Activated CD8-positive, alpha-beta memory T cell treated with anti-CD3 and anti-CD28 coated beads for 4 hours (primary cell): ENCODE data around the gene PIK3C2A.
"Not testable (repeated sequence)": the region's sequence is repeated elsewhere in the genome, so short reads cannot be mapped to it uniquely, and the experiment has no call there.

Source experiments
- DNase-seq, 2 donors: peaks; one replicate each; pipeline ENCODE4 v3.0.0-alpha.2; 2020; ENCODE audit warnings: low read depth in 2 of 2

The PIK3C2A gene, protein sequence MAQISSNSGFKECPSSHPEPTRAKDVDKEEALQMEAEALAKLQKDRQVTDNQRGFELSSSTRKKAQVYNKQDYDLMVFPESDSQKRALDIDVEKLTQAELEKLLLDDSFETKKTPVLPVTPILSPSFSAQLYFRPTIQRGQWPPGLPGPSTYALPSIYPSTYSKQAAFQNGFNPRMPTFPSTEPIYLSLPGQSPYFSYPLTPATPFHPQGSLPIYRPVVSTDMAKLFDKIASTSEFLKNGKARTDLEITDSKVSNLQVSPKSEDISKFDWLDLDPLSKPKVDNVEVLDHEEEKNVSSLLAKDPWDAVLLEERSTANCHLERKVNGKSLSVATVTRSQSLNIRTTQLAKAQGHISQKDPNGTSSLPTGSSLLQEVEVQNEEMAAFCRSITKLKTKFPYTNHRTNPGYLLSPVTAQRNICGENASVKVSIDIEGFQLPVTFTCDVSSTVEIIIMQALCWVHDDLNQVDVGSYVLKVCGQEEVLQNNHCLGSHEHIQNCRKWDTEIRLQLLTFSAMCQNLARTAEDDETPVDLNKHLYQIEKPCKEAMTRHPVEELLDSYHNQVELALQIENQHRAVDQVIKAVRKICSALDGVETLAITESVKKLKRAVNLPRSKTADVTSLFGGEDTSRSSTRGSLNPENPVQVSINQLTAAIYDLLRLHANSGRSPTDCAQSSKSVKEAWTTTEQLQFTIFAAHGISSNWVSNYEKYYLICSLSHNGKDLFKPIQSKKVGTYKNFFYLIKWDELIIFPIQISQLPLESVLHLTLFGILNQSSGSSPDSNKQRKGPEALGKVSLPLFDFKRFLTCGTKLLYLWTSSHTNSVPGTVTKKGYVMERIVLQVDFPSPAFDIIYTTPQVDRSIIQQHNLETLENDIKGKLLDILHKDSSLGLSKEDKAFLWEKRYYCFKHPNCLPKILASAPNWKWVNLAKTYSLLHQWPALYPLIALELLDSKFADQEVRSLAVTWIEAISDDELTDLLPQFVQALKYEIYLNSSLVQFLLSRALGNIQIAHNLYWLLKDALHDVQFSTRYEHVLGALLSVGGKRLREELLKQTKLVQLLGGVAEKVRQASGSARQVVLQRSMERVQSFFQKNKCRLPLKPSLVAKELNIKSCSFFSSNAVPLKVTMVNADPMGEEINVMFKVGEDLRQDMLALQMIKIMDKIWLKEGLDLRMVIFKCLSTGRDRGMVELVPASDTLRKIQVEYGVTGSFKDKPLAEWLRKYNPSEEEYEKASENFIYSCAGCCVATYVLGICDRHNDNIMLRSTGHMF (N-terminal part only)

DNA sequence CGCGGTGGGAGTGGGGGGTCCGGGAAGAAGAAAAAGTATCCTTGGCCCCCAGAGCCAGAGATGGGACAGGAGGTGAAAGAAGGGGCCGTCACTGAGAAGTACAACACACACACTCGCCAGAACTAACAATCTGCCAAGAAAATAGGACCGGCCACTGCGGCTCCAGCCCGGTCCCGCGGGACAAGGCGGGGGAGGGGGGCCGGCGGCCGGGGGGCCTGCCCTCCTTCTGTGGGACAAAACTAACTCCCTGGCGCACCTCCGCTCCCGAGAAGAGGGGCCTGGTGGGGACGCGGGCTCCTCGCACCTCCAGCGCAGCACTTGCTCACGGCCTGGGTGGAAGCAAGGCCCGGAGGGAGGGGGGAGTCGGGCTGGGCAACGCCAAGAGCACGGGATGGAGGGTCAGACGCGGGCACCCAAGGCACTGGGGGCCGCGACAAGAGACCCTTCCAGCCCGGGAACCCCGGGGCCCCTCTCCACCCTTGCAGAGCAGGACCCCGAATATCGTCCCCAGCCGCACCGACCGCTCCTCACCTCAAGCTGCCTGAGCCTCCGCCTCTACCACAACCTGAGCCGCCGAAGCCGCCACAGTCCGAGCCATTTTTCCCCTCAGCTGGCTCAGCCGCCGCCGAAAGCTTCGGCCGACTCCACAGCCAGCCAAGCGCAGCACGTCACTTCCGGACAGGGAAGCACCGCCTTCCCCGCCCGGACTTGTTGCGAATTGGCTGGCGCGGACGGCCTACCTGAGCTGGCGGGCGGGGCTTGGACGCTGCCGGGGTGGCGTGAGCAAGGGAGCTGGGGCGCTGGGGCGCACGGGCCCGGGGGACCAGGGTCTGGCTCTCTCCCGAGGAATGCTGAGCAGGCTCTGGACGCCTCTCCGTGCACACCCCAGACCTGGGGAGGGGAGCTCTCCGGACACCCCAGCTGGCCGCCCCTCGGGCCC lies at the start of gene PIK3C2A:
Gene PIK3C2A (minus strand): TSS at position 670 of the 940 bp plus-strand sequence. CDS start 38,245 bp downstream, outside the sequence.
- peak; percentile 89 for DNase-seq

DNA sequence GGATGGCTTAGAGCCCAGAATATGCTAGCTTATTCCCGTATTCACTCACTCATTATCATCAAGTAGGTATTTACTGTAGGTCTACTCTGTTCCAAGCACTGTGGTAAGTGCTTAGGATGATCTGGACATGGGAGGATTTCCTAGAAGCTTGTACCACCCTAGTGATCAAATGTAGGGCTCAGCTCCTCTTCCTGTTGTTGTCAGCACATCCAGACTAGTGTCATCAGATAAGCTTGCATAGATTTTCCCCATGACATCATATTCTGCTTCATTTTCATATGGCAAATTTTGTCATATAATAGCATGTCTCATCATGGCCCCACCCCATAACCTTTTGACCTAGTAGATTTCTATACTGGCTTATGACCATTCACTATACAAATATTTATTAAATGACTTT lies 49.4 kb upstream of the PIK3C2A start:
- DNase-seq, result no peak

DNA sequence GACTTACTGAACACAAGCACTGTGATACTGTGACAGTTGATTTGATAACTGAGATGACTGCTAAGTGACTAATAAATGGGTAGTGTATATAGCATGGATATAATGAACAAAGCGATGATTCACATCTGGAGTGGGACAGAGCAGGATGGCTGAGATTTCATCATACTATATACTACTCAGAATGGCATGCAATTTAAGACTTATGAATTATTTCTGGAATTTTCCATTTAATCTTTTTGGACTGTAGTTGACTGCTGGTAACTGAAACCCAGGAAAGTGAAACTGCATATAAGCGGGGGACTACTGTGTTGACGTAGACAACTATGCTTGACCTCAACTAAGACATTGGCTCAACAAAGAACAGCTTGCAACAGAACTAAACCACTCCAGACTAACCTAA lies 48.7 kb upstream of the PIK3C2A start:
- DNase-seq, result no peak

DNA sequence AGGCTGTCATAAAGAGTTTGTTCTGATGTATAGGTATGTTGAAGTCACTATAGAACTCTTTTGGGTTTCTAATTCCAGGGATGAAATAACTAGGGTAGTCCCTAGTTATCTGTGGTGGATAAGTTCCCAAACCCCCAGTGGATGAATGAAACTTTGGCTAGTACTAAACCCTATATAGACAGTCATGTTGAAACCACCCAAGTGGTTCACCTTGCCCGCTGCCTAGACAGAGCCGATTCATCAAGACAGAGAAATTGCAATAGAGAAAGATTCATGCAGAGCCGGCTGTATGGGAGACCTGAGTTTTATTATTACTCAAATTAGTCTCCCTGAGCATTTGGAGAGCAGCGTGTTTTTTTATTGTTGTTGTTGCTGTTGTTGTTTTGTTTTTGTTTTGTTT lies 44.9 kb upstream of the PIK3C2A start:
- no peak for DNase-seq

DNA sequence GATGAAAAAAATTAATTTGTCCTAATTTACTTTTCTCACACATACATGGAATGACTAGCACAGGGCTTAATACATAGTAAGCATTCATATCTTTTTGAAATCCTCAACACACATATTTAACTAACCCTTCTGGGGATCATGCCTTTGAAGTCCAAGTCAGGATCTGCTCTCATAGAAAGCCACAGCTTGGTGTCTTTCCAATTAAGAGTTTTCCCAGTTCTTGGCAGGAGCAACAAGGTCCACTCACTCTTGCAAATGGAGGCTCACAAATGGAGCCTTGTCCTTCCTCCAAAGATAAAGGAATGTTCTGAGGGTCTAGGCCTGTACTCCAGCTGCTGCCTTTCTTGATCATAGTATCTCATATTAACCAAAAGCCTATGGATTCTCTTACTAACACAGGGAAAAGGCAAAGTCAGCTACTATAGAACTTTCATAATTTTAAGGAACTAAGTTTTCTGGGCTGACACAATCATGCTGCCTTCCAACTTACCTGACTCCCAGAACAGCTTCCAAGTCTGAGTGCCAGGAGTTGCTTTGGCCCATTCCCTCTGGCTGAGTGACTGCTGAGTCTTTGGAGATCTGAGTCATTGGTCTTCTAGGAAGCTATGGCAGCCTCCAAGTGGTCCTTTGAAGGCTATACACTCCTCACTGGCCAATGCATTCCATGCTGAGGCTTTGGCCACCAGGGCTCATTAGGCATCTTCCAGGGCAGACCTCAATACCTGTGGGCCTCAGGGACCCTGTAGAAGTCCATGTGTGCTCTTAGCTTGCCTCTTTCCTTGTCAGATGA lies 43.0 kb upstream of the PIK3C2A start:
- no peak for DNase-seq

DNA sequence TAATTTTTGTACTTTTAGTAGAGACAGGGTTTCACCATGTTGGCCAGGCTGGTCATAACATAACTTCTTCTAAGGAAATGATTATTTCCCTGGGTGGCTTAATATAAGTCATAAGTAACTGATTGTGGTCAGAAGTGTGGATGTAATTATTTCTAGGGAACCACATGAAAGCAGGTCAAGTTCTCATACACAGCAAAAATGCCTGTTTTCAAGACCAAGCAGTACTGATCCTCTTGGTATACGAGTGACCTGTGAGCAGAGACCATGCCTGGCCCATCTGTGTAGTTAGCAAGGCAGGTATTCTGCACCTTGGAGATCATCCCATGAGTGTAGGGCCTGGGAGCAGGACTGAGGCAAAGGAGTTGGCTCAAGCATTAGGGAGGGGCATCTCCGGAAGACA lies 36.3 kb upstream of the PIK3C2A start:
- no peak for DNase-seq

DNA sequence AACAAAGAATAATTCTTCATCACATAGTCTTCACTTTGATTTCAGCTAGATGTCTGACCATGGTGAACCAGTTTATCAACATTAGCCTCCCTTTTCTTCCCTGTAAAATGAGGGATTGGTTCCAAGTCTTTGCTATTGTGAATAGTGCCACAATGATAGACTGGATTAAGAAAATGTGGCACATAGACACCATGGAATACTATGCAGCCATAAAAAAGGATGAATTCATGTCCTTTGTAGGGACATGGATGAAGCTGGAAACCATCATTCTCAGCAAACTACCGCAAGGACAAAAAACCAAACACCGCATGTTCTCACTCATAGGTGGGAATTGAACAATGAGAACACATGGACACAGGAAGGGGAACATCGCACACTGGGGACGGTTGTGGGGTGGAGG lies 35.2 kb upstream of the PIK3C2A start:
- DNase-seq, result not testable (repeated sequence)

DNA sequence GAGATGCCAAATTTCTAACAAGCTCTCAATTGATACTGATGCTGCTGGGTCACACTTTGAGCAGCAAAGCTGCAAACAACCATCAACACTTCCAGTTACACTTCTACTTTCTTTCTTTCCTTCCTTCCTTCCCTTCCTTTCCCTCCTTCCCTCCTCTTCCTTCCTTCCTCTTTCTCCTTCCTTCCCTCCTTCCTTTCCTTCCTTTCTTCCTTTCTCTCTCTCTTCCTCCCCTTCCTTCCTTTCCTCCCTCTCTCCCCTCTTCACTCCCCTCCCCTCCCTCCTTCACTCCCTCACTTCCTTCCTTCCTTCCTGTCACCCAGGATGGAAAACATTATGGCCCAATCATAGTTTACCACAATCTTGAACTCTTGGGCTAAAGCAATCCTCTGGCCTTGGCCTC lies 33.0 kb upstream of the PIK3C2A start:
- no peak for DNase-seq

DNA sequence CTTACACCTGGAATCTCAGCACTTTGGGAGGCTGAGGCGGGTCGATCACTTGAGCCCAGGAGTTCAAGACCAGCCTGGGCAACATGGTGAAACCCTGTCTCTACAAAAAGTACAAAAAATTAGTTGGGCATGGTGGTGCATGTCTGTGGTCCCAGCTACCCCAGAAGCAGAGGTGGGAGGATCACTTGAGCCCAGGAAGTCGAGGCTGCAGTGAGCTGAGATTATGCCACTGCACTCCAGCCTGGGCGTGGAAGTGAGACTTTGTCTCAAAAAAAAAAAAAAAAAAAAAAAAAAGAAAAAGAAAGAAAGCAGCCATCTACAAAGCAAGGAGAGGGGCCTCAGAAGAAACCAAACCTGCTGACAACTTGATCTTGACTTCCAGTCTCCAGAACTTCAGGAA lies 32.1 kb upstream of the PIK3C2A start:
- not testable (repeated sequence) for DNase-seq

DNA sequence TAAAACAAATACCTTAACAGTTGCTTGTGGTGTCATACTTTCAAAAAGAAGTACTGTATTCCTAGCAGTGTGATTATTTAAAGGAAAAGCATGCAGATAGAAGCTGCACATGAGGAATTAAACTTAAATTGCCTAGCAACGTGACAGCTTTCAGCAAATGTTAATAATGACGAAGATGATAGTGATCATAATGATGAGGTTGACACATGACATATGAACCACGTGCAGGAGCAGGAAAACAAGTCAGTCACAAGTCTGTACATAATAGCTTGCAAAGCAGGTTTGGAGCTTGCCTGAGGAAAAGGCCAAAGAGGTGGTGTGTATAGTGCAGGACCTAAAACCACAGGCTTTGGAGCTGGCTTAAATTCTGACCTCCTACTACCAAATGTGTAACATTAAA lies 30.6 kb upstream of the PIK3C2A start:
- DNase-seq, result no peak

DNA sequence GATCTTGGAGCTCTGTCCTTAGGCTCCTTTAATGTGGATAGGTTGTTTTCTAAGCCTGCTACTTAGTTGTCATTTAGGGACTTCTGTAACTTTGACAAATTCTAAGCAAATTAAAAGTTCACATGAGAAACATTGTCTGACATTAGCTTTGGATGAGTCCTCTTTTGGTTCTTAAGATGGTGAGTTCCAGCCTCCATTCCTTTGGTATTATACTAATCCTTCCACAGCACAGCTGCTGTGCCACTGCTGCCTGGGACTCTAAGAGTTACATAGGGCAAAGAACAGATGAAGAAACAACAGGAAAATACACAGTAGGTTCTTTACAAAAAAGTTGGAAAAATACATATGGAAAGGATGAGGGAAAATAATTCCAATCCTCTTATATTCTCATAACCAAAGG lies 25.3 kb upstream of the PIK3C2A start:
- DNase-seq, result no peak

DNA sequence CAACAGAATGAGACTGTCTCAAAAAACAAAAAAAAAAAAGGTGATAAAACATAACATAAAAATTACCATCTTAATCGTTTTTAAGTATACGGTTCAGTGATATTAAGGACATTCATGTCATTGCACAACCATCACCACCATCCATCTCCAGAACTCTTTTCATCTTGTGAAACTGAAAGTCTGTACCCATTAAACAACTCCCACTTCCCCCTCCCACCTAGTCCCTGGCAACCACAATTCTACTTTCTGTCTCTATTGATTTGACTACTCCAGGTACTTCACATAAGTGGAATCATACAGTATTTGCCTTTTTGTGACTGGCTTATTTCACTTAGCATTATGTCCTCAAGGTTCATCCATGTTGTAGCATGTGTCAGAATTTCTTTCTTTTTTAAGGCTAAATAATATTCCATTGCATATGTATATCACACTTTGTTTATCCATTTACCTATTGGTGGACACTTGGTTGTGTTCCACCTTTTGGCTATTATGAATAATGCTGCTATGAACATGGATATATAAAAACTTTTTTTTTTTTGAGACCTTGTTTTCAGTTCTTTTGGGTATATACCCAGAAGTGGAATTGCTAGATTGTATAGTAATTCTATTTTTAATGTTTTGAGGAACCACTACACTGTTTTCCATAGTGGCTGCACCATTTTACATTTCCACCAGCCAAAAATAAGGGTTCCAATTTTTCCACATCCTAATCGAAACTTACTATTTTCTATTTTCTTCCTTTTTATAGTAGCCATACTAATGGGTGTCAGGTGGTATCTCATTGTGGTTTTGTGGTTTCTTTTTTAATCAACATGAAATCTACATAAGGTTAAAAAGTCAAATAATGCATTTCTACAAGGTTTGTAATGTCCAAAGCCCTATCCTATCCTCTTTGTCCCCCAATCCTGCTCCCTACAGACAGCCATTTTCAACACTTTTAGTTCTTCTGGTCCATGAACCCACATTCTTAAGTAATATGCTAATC lies 23.4 kb upstream of the PIK3C2A start:
- peak in 1 of 2 donors; percentile 8 for DNase-seq

DNA sequence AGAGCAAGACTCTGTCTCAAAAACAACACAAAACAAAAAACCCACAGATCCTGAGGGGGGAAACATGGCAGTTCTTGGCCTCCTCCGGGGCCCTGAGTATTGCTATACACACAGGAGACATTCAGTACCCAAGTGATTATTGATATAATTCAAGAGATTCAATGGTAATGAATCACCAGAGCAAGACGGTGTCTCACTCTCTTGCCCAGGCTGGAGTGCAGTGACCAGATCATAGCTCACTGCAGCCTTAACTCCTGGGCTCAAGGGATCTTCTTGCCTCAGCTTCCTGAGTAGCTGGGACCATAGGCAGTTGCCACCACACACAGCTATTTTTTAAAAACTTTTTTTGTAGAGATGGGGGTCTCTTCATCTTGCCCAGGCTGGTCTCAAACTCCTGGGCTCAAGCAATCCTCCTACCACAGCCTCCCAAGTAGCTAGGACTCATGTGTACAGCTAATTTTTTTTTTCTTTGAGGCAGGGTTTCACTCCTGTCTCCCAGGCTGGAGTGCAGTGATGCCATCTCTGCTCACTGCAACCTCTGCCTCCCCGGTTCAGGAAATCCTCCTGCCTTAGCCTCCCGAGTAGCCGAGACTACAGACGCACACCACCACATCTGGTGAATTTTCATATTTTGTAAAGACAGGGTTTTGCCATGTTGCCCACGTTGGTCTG lies 21.8 kb upstream of the PIK3C2A start:
- no peak for DNase-seq

DNA sequence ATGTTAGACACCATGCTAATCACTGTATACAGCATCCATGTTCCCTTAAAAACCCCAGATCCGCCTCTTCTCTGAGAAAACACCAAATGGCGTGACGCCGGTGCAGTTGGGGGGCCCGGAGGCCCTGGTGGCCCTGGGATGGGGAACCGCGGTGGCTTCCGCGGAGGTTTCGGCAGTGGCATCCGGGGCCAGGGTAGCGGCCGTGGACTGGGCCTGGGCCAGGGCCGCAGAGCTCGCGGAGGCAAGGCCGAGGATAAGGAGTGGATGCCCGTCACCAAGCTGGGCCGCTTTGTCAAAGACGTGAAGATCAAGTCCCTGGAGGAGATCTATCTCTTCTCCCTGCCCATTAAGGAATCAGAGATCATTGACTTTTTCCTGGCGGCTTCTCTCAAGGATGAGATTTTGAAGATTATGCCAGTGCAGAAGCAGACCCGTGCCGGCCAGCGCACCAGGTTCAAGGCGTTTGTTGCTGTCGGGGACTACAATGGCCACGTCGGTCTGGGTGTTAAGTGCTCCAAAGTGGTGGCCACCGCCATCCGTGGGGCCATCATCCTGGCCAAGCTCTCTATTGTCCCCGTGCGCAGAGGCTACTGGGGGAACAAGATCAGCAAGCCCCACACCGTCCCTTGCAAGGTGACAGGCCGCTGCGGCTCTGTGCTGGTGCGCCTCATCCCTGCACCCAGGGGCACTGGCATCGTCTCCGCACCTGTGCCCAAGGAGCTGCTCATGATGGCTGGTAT lies 20.6 kb upstream of the PIK3C2A start:
- DNase-seq, result not testable (repeated sequence)

DNA sequence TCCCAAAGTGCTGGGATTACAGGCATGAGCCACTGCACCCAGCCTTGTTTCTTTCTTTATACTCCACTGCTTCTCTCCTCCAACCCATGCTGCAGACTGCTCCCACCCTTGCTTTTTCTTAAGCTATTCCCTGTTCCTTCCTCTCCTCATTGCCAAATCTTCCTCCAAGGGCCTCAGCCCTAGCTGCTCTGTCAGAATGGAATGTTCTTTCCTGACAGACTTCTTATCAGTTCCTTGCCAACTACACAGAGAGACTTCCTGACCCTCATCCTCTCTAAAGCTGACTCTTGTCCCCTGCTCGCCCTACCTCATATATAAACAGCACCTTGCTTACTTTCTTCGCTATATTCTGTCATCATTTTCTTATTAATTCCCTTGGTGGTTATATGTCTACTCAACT lies 16.9 kb upstream of the PIK3C2A start:
- DNase-seq, result no peak

DNA sequence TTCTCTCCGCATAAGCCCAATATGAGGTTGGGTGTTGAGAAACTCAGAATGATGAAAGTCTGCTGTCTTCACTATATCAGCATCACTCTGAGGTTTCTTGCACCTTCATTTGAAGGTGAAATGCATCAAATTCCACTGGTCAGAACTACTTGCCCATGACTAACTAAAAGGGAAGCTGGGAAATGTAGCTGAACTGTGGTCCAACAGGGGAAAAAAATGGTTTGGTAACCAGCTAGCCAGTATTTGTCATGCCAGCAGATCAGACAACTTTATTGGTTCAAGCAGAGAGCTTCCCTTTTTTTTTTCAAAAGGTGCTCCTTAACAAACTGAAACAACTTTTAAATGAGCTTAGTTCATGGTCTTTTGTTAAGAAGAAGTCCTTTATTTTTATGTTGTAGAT lies 14.2 kb upstream of the PIK3C2A start:
- DNase-seq, result no peak

DNA sequence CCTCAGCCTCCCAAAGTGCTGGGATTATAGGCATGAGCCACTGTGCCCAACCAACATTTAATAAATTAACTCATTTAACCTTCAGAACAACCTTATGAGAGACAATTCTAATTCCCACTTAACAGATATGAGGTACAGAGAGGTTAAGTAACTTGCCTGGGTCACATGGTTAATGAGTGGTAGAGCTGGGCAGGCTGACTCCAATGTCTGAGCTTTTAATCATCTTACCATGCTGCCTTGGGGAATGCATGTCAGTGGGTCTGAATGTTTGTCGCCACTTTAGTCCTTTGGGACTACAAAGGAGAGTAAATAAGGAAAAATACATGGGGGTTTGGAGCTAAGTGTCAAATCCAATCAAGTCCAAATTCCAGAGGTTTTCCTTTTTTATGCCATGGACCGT lies 11.2 kb upstream of the PIK3C2A start:
- DNase-seq, result no peak

DNA sequence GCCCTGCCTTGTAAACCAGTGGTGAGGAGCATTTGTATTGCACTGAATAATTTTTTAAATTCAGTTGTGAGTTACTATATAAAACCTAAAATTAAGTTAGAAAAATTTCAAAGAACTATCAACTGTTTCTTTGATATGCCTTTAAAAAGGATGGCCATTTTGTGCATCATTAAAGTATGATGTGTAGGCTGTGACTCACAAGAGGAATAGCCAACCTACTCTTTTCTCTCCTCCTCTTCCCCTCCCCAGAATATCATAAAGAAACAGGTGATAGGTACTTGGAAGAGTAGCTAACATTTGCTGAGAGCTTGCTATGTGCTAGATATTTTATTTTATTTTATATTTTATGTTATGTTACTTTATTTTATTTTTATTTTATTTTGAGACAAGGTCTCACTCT lies 10.6 kb upstream of the PIK3C2A start:
- no peak for DNase-seq
